Kidney epithelial cell (primary cell): ENCODE data around the gene CCM2L. TPM values are rescaled to one million over a fixed set of nuclear protein-coding genes. Genes with fewer than 3 reads are reported as not detected.

Source experiments
- DNase-seq: peaks from one replicate; pipeline ENCODE4 v3.0.0-alpha.2; 2010; ENCODE audit warnings: low read depth
- H3K27me3 ChIP-seq: 2 replicates; pipeline ENCODE4 v1.6.0; 2011; ENCODE audit warnings: low read length; ENCODE audit not compliant: control insufficient read depth, insufficient read depth
- H3K36me3 ChIP-seq: 2 replicates; pipeline ENCODE4 v1.5.1; 2011; ENCODE audit warnings: low read length; ENCODE audit not compliant: control insufficient read depth, insufficient read depth
- H3K4me3 ChIP-seq: 2 replicates; pipeline ENCODE4 v1.5.1; 2011; ENCODE audit warnings: low read depth, mild to moderate bottlenecking, control low read depth, low read length
- total RNA-seq: library from RNA; depleted of rRNA; stranded (reverse); fragments of >200 nt; gene quantifications from 2 replicates; pipeline ENCODE4 v1.2.3, GENCODE V29; 2015
- TF ChIP-seq, protein P1 (sequence below): IDR thresholded peaks from 2 replicates; pipeline ENCODE4 v1.5.1; 2011; ENCODE audit warnings: mild to moderate bottlenecking, moderate library complexity, low read length, control low read depth, inconsistent platforms; ENCODE audit not compliant: insufficient read depth, poor library complexity, severe bottlenecking

Gene CCM2L
- total RNA-seq, 1 donor from 2014 or later, result not detected

- Histone ChIP-seq H3K36me3 (no peaks in the 10 kb centered on the region), H3K4me3 (no peak within 1 kb of the TSS), H3K27me3 (peaks cover 39% of the 10 kb centered on the region)
- no peak for DNase-seq
- TF ChIP-seq, protein P1, sequence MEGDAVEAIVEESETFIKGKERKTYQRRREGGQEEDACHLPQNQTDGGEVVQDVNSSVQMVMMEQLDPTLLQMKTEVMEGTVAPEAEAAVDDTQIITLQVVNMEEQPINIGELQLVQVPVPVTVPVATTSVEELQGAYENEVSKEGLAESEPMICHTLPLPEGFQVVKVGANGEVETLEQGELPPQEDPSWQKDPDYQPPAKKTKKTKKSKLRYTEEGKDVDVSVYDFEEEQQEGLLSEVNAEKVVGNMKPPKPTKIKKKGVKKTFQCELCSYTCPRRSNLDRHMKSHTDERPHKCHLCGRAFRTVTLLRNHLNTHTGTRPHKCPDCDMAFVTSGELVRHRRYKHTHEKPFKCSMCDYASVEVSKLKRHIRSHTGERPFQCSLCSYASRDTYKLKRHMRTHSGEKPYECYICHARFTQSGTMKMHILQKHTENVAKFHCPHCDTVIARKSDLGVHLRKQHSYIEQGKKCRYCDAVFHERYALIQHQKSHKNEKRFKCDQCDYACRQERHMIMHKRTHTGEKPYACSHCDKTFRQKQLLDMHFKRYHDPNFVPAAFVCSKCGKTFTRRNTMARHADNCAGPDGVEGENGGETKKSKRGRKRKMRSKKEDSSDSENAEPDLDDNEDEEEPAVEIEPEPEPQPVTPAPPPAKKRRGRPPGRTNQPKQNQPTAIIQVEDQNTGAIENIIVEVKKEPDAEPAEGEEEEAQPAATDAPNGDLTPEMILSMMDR, result no peak
Observed at GRCh38 chr20:32052090-32052777, 42.0 kb downstream of the CCM2L start, which contains the start of gene HCK. Gene HCK, plus strand, starts transcription at chr20:32052242.

DNA sequence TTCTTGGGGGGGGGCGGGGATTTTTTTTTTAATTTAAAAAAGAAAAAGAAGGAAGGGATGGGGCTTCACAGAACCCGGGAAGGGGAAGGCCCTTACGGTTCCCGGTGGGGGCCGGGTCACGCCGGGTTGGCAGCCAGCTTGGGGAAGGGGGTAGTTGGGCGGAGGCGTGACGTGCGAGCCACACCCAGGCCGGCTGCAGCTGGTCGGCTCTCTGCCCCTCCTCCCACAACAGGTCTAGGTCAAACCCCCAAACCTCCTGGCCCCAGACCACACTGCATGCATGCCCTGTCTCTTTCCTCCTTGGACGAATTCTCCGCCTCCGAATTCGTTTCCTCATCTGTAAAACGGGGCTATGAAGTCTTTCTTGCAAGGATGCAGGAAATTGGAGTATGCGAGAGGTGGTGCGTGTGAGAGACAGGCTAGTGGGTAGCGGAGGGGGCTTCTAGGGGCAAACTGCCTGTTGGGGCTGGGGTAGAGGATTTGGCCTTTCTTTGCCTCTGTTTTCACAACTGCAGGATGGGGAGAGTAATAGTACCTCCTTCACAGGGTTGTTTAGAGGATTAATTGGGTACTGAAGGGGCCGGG lies 42.6 kb downstream of the CCM2L start:
- TF ChIP-seq, protein P1, result no peak
- Histone ChIP-seq H3K4me3 (no peak overlapping the region), H3K27me3 (peaks cover 40% of the 10 kb centered on the region), H3K36me3 (no peaks in the 10 kb centered on the region)
- DNase-seq, result no peak

DNA sequence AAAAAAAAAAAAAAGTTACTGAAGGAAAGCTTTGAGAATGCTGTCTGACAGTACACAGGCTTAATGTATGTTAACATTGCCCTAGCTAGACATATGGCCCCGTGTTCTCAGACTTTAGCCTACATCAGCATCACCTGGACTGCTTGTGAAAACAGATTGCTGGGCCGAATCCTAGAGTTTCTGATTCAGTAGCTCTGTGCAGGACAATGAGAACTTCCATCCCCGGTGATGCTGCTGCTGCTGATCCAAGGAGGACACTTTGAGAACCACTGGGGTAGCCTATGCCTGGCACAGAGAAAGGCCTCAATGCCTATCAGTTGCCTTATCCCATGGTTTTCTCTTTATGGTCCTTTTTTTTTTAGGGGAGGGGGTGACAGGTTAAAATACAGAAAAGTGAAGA lies 43.4 kb downstream of the CCM2L start:
- no peak for DNase-seq
- Histone ChIP-seq H3K36me3 (no peaks in the 10 kb centered on the region), H3K4me3 (no peak overlapping the region), H3K27me3 (peaks cover 41% of the 10 kb centered on the region)
- TF ChIP-seq, protein P1, result no peak

DNA sequence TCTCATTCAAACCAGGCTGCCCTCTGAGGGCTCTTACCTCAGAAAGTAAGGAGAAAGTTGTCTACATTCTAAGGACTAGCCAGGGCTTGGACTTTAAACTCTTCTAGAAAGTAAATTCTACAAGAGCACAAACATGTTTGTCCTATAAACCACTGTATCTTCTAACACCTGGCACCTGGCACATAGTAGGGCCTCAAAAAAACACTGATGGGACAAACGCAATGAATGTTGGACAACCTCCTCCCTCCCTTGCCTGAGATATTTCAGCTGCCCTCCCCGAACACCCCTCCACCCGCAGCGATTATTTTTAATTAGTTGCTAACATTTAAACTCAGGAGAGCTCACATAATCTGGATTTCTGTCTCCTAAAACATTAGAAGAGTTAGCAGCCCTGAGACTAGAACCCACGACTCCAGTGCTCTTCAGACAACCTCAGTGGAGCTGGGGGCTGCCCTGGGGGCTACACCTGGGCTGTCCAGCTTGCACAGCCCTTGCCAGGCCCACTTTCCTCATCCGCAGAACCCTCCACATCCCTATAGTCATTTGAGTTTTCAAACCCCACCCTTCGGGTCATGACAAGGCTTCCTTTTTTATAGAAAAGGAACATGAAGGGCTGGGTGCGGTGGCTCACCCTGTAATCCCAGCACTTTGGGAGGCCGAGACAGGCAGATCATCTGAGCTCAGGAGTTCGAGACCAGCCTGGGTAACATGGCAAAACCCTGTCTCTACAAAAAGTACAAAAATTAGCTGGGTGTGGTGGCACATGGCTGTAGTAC lies 46.7 kb downstream of the CCM2L start:
- H3K4me3 ChIP-seq, result no peak overlapping the region
- H3K36me3 ChIP-seq, result no peaks in the 10 kb centered on the region
- no peak for DNase-seq
- H3K27me3 ChIP-seq, result peaks cover 28% of the 10 kb centered on the region
- TF ChIP-seq, protein P1, result no peak

GRCh38 chr20:32057656-32058184 lies 47.5 kb downstream of the CCM2L start:
- H3K27me3 ChIP-seq, result peaks cover 19% of the 10 kb centered on the region

More at GRCh38 chr20:32057656-32058184, 47.5 kb downstream of the CCM2L start:
- Histone ChIP-seq H3K4me3 (no peak overlapping the region), H3K36me3 (no peaks in the 10 kb centered on the region)
- TF ChIP-seq, protein P1, result no peak
- no peak for DNase-seq
